CD1c-positive myeloid dendritic cell (primary cell): Measurements from ENCODE around the gene ABI1.

Experiments
- DNase-seq: peaks from one replicate; pipeline ENCODE4 v3.0.0-alpha.2; 2016; ENCODE audit errors: extremely low spot score

ABI1 gene

DNA sequence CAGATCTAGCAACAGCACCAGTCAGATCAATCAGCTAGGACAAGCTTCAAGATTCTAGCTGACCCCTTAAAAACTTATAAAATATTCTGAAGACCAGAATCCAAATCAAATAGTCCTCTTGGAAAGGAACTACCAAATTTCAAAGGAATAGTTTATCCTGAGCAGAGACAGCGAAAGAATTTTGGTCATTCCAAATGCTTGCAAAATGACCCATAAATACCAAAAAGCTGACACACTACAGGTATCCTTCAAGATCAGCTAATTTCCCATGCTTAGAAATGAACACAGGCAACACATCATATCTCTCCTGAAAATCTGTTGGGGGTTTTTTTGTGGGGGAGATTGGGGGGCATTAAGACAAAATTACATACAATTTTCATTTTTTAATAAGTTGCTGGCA is 84.5 kb downstream of the ABI1 start:
- no peak for DNase-seq

DNA sequence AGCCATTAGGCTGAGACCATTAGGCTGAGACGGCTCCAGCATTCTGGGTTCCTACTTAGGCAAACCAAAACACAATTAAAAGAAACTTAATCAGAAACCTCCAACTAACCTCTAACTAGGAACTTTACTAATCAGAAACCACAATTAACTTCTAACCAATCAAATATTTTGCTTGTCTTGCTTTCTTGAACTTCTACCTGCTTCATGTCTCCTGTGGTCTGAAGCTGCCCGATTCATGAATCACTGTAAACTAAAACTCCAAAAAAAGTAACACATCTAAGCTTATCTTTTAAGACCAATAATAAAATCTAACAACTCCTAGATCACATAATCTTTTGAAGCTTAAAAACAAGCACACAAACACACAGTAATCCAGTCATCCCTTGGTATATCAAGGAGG is 87.1 kb downstream of the ABI1 start:
- DNase-seq, result no peak

GRCh38 chr10:26770069-26770468 is 90.7 kb downstream of the ABI1 start:
- DNase-seq, result no peak

DNA sequence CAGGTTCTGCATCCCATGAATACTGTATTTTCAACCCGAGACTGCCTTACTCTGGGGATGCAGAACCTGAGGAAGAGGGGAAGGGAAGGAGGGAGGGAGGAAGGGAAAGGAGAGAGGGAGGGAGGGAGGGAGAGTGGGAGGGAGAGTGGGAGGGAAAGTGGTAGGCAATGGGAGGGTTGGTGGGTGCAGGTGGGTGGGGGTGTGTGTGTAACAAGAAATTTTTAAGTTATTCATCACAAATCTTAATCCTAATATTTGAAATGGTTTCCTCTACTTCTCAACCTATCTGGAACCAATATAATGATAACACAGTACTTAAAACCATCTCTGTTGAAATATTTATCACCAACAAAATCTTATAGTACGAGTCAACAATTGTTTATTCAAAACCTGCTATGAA is 95.2 kb downstream of the ABI1 start:
- DNase-seq, result no peak

DNA sequence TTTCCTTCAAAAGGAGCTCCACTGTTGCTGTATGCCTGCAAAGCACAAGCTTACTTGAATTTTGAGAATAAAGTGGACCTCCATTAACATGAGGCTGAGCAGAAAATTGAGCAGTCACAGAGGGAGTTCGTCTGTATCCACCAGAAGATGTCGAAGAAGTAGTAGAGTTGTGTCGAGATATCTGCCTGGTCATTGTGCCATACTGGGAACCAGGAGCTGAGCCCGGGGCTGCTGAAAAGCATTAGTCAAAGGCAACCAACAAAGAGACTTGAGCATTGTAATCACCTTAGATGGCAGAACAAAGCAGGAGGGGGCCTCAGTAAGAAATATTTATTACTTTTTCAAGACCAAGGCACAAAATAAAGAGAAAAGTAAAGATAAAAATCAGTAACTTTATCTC is 101.8 kb downstream of the ABI1 start:
- no peak for DNase-seq

DNA sequence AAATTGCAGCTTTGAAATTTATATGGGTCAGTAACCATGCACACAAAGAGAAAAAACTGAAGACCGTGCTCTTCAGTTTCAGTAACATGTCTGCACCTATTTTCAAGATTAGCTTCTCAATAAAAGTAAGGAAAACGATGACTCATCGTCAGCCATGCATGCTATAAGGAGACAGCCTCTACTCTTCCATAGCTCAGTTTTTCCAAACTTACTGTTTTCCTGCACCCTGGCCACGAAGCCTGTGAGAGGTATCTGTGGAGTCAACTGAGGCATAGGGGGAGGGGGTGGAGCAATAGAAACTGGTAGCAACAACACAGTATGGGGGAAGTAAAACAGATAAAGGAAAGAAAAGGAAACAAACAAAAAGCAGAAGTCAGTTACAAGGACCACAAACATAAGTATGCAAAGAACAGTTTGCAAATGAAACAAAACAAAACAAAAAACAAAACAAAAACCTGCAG is 105.3 kb downstream of the ABI1 start:
- peak; percentile 26 for DNase-seq

GRCh38 chr10:26746061-26746460 is 114.7 kb downstream of the ABI1 start:
- DNase-seq, result peak; percentile 21

DNA sequence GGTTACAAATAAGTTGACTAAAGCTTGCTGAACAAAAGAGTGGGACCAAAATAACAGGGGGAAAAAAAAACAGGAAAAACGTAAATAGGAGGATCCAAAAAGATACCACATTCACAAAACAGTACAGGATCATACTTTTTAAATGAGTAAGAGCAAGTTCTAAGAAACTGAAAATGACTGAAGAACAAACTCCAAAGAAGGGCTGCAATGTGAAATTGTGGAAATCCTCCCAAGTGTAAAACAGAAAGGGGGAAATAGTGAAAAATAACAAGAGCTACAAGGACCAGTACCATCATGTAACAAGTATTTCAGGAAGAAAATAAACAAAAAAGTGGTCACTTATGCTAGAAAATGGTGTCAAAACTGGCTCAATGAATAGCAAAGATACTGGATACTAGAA is 116.9 kb downstream of the ABI1 start:
- DNase-seq, result no peak

DNA sequence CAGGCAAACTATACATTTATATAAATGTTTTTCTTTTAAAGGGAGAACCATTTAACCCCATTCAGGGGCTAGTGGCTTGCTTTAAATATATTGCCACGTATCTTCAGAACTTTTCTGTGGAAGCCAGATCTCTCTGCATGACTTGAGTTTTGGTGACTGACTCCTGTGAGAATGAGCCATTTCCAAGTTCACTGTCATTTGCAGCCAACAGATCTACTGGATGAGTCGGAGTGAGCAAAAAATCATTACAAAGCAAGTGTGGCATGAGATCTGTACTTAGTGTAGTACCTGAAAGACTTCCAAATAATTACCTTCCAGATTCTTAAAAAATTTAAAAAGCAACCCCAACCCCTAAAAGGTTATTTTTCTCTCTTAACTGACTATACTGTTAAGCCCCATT is 117.7 kb downstream of the ABI1 start:
- no peak for DNase-seq

DNA sequence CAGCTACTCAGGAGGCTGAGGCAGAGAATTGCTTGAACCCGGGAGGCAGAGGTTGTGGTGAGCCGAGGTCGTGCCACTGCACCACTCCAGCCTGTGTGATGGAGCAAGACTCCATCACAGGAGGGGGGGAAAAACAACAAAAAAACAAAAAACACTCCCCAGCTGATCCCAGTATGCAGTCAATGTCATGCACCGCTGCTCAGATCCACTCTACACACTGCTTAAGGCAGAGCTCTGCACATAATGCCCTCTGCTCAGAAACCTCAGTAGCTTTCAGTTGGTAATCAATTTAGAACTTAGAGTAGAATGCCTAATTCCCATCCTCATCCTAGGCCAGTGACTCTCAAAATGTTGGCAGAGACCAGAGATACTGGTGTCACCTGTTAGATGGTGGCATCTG is 119.4 kb downstream of the ABI1 start:
- no peak for DNase-seq

DNA sequence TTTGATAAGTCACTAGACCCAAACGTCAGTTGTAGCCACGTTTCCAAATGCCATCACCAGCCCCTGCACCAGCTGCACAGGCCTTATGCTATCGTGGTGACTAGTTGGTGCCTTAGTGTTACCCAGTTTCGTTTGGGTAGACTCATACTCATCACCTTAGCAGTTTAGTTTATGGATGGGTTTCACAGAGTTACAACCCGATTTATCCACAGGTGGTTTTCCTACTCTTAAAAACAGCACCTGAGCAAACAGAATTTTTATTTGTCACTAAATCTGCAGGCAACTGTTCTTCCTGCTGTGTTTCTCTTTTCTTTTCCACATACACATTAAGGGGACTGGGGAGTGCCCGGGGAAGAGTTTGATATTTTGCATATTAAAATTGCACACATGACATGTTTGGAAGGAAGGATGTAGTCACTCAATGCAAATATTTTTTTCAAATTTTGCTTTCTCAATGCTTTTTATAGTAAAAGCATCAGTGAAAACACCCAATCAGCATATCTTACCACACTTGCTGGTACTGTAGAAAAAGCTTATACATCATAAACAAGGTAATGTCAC is 121.6 kb downstream of the ABI1 start:
- no peak for DNase-seq

DNA sequence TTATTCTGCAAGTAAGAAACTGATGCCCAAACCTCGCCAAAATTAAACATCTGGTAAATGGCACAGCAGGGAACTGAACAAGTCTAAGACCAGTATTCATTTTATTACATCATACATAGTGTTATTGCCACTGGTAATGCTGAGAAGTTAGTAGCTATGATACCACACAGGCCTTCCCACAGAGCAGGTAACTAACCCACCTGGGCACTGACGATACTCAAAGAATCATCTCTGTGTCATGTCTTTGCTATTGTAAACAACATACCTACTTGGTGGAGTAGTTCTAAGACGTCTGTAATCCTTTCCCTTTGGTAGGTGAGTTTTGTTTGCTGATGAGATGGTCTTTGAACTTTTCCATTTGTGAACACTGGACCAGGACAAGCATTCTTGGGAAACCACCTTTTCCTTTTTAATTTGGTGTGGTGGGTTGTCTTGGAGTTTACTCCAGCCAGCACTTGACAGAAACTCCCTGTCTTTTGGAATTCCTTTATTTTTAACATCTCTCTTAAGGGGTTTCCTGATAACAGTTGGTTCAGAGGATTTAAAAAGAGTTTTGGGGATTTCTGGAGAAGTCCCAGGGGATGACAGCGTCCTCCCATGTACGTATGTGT is 122.4 kb downstream of the ABI1 start:
- peak; percentile 10 for DNase-seq

GRCh38 chr10:26737730-26738129 is 123.0 kb downstream of the ABI1 start:
- peak; percentile 94 for DNase-seq

GRCh38 chr10:26735435-26735834 is 125.3 kb downstream of the ABI1 start:
- no peak for DNase-seq

- no peak for DNase-seq
Measured at GRCh38 chr10:26733750-26734568, 126.8 kb downstream of the ABI1 start.

DNA sequence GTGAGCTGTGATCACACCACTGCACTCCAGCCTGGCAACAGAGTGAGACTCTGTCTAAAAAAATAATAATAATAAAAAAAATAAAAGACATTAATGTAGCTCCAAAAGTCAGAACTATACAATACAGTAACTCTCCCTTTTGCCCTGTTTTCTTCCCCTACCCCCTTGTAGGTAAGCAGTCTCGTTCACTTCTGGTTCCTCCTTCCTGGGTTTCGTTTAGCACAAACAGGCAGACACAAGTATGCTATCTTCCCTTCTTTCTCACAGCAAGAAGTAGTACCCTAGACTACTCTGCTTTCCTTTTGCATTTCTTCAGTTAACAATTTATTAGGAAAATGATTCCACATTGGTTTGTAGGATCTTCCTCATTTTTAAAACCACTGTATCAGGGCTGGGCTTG is 130.2 kb downstream of the ABI1 start:
- DNase-seq, result no peak

GRCh38 chr10:26729395-26729794 is 131.4 kb downstream of the ABI1 start:
- DNase-seq, result no peak

- DNase-seq, result no peak
Measured at GRCh38 chr10:26728957-26729356, 131.8 kb downstream of the ABI1 start.

GRCh38 chr10:26727005-26727404 is 133.8 kb downstream of the ABI1 start:
- no peak for DNase-seq

DNA sequence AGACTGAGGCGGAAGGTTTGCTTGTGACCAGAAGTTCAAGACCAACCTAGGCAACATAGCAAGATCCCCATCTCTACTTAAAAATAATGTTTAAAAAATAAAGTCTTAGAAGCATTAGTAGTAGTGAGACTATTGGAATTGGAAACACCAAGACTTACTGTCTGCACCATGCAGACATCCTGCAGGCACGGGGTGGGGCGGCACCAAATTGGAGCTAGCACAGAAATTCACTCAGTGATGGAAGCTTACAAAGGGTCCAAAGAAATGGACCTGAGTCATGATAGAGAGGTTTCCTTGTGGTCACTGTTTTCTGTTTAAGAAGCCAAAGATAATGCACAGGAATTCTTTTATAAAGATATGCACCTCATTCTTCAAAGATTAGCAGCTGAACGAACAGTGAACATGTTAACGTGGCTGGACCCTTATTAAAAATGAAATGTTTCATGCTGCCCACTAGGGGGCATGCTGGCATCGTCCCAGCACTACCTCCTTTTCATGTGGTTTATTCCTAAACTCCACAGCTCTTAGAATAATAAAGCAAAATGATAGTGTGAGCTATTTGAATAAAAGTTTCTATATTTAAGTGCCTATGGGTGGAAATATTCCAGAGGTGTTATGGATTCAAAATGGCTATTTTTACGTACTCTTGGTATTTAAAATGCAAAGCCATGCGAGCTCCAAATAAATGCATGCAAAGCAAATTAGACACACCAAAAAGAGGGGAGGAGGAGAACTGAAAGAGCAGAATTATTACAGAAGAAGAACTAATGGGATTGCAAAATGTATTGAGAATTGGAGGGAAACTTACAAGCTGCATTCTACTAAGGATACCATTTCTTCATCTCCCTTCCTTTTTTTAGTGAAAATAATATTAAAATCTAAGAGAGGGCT is 134.7 kb downstream of the ABI1 start:
- peak; percentile 67 for DNase-seq

DNA sequence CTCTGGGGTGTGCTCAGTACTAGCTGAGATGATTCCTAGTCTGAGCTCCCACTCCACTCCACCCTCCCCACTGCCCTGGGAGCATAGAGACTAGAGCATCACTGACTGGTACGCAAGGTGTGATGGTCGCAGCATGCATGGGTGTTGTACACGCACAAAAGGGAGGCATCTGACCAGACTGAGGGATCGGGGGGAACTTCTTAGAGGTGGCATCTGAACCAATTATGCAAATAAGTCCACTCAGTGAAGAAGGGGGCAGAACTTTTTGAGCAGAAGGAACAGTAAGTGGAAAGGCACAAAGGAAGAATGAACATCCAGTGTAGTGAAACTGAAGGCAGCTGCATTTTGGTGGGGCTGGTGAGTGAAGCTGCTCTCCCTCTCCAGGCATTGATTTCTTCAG is 137.7 kb downstream of the ABI1 start:
- no peak for DNase-seq

DNA sequence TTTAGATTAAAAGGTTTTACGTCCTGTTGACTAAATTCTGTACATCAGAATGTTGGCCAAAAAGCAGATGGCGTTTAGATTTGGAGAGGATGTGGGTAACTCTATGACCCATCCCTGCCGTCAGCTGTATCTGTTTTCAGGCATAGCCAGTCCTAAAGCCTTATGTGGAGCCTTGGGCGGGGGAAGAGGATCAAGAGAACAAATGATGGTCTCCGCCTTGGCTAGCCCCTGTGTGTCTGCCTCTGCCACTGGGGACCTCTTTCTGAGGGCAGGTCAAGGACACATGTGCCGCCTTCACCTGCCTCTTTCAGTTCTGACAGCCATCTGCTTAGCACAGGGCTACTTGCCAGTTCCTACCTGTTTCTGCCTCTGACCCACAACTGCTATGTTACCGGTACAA is 139.2 kb downstream of the ABI1 start:
- DNase-seq, result no peak
